GM21619 (cell line): ENCODE measurements around the gene CDH4.

Source experiments
- ATAC-seq: cut with Tn5 transposase; IDR thresholded peaks from one replicate; pipeline ENCODE4 v1.9.1; 2021; ENCODE audit not compliant: unreplicated experiment

The CDH4 gene

GRCh38 chr20:61527626-61528025 lies 275.6 kb downstream of the CDH4 start:
- no peak for ATAC-seq

GRCh38 chr20:61528591-61528990 lies 276.5 kb downstream of the CDH4 start:
- no peak for ATAC-seq

GRCh38 chr20:61529354-61529753 lies 277.3 kb downstream of the CDH4 start:
- no peak for ATAC-seq

DNA sequence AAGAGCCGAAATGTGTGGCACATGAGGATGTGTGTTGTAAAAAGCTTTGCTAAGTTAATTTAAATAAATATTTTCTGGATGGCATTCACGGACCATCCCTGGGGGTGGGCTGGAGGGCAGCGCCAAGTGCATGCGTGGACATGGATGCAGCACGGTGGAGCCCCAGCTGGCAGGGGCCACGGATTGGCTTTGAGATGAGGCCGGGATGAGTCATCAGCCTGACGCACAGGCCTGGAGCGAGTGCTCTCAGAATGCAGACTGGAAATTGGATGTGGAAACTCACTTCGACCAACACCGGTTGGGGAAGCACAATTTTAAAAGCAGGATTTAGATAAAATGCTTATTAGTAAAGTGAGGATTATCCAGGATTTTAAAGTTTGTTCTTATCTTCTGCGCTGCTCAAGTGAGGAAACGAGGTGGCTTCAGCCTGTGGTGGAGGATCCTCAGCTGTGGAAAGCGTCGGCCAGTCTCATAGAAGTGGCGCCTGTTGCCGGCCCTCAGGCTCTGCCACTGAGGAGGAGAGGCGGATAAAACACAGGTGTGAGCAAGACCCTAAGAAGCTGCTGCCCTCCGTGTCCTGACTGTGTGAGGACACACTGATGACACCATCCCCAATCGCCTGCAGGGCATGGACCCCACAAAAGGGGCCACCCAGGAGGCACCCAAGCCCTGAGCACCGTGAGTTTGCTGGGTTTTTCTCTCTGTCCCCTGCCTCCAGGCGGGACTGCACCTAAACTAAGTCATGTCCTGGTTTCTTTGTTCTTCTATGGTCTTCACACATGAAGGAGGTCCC lies 279.7 kb downstream of the CDH4 start:
- no peak for ATAC-seq

DNA sequence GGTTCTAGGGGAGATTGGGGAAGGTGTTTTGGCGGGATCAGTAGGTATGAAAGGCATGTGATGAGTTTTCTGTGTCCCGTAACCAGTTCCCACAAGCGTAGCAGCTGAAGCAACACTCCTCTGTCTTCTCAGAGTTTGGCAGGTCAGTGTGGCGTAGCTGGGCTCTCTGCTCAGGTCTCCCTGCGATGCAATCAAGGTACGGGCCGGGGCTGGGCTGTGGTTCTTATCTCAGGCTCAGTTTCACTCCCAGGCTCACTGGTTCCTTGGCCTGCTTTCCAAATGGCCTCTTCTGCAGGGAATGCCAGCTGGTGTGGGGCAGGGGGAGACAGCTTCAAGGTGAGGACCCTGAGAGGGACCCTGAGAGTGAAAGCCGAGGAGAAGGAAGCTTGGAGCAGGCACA lies 280.7 kb downstream of the CDH4 start:
- ATAC-seq = no peak

GRCh38 chr20:61533231-61533631 lies 281.2 kb downstream of the CDH4 start:
- ATAC-seq = no peak

DNA sequence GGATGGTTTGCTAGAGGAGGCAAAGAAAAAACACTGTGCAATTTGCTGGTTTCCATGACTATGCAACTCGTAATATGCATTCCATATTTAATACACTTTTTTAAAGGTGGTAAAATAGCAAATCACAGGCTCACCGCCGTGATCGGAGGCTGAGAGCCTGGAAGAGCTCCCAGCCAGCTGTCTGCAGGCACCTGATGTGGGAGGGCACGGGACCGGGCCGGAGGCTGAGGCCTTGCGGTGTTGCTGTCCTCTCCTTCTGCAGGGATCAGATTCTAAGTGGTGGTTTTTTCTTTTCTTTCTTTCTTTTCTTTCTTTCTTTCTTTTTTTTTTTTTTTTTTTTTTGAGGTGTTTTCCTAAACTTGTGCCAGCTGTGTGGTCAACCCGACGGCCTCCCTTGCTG lies 282.3 kb downstream of the CDH4 start:
- ATAC-seq = no peak

DNA sequence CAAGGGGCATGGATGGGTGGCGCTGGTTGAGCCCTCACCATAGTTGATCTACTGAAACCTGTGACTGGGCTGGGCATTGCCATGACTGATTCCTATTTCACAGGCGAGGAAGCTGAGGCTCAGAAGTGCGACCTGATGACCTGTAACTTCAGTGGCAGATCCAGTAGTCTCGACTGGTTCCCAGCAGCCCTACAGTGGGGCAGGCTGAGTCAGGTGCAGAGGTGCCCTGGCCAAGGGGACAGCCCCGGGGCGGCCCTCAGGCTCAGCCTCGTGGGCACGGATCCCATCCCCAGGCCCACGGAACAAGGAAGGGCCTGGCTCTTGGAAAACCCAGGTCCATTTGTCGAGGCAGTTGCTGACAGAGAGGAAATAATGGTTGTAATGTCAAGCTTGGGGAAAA lies 283.0 kb downstream of the CDH4 start:
- no peak for ATAC-seq

- ATAC-seq = no peak
Observed at GRCh38 chr20:61535536-61535935, 283.5 kb downstream of the CDH4 start.

GRCh38 chr20:61535956-61536355 lies 283.9 kb downstream of the CDH4 start:
- ATAC-seq = no peak

DNA sequence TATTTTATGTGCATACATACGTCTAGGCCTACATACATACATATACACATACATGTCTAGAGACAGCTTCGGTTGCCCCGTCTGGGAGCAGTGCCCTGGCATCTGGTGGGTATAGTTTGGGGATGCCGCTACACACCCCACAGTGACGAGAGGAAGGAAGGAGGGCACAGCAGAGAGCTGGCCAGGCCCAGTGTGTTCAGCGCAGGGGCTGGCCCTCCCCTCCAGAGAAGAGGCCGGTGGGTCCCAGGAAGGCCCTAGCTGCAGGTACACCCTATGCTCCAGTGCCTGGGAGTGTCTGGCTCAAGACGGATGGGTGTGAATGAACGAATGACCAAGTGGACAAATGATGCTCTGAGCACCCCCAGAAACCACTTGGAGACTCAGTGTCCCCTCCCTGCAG lies 284.6 kb downstream of the CDH4 start:
- ATAC-seq = no peak

- ATAC-seq = no peak
Observed at GRCh38 chr20:61537239-61538182, 285.4 kb downstream of the CDH4 start.

DNA sequence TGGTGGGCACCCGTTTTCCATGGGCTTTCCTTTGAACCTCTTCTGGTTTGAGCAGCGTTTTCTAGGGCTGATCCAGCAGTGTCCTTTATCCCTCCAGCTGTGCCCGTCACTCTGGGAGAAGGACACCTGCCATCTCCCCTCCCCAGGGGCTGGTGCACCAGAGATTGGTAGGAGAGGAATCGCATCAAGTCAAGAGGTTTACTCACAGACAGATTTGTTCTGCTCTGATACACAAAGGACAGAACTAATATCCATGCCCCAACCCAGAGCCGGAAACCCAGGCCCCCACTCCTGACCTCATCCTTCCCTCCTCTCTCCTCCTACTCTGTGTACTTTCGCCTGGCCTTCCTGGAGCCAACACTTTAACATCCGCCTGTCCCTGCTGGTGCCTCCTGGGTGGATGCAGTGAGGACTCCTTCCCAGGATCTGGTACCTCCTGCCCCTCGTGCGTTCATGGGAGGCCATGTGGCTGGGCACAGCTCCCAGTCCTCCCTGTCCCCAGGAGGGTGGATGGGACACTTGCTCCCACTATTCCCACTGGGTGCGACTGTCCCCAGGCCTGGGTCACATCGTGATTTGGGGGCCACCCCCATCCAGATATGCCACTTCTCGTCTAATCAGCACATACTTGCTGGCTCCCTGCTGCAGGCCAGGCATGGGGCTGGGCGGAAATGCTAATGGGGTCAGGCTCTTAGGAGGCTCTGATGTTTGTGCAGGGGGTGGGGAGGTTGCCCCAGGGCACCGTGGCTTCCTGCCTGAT lies 286.3 kb downstream of the CDH4 start:
- no peak for ATAC-seq

- no peak for ATAC-seq
Observed at GRCh38 chr20:61538943-61539265, 286.8 kb downstream of the CDH4 start.

DNA sequence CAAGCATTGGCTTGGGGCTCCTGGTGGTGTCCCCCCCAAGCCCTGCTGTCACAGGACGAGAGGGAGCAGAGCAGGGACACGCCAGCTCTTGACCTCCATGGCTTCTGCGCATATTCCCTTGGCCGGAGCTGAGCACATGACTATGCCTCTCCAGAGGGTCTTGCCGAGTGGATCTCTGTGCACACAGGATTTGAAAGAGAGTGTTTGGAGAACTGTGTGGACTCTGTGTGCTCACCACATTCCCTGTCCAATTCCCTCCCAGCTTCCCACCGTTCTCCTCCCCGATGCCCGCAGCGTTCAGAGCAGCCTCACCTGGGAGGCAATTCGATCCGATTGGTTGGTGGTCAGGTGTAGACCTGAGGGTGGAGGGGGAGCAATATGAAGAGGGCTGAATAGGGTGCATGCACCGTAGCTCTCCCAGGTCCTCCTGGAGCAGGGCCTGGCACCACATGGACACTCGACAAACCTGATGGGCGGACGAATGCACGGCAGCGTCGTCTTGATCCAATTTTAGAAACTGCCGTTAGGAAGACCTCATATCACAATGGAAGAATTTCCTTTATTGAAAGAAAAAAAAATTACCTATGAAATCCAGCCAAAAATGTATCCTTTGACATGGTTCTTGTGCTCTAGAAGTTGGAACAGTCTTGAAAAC lies 287.8 kb downstream of the CDH4 start:
- ATAC-seq = no peak

- no peak for ATAC-seq
Observed at GRCh38 chr20:61541537-61541936, 289.5 kb downstream of the CDH4 start.

- no peak for ATAC-seq
Observed at GRCh38 chr20:61543086-61543485, 291.0 kb downstream of the CDH4 start.

GRCh38 chr20:61543931-61544745 lies 292.1 kb downstream of the CDH4 start:
- ATAC-seq = no peak

DNA sequence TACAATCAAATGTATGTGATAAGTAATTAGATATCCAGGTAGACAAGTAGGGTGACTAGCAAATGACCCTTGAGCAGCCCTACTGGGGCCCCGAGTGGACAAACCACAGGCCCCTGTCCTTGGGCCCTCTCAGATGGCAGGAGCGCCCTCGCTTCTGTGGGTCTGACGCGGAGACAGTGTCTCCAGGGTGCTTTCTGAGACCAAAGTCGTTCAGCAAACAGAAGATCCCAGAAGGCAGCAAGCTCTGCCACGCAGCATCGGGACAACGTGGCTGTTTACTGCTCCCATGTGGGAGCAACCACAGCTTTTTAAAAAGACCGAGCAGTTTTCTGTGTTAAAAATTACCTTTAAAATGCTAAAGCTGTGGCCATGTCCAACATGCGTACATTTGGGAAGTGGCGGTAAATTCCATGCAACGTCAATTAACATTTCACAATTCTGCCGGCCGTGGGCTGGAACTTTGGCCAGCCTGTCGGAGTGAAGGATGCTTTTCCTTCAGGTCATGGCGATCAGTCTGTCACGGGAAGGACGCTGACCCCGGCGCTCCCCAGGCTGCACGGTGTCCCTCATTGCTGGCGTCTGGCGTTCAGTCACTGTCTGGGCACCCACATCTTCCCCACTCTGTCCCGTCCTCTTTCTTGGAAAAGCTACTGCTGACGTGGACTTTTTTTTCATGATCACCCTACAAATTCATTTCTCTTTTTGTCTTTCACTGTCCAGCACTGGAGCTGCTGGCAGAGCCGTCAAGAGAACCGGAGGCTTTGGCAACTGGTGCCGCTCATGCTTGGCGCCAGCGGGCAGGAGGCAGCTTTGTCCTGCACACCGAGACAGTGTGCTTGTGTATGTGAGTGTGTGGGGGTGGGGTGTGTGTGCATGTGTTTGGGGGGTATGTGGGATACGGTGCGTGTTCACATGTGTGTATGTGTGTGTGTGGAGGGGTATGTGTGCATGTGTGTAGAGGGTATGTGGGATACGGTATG lies 293.1 kb downstream of the CDH4 start:
- no peak for ATAC-seq
